DOHH2 (cell line): ENCODE data around the gene EXOSC2.

ENCODE experiments used
- H3F3A ChIP-seq: fragments of 200-600 bp; sonication (generic), shearing (Covaris generic); 2 replicates; pipeline ENCODE4 v1.6.0; 2016; ENCODE audit warnings: antibody characterized with exemption, mild to moderate bottlenecking; ENCODE audit not compliant: control insufficient read depth, insufficient read depth
- H3K27ac ChIP-seq: fragments of 200-600 bp; sonication (generic); 2 replicates; pipeline ENCODE4 v1.5.1; 2014; ENCODE audit warnings: low read depth, mild to moderate bottlenecking, low read length, moderate library complexity
- H3K27me3 ChIP-seq: fragments of 200-600 bp; sonication (generic); 2 replicates; pipeline ENCODE4 v1.6.1; 2014; ENCODE audit warnings: mild to moderate bottlenecking, low read length, mixed read lengths; ENCODE audit not compliant: control insufficient read depth
- H3K36me3 ChIP-seq: fragments of 200-600 bp; sonication (generic); 2 replicates; pipeline ENCODE4 v1.6.1; 2014; ENCODE audit warnings: mild to moderate bottlenecking, low read length, moderate library complexity, mixed read lengths; ENCODE audit not compliant: control insufficient read depth
- H3K4me1 ChIP-seq: fragments of 200-600 bp; sonication (generic); 2 replicates; pipeline ENCODE4 v1.6.1; 2014; ENCODE audit warnings: mild to moderate bottlenecking, low read length, mixed read lengths; ENCODE audit not compliant: control insufficient read depth
- H3K4me2 ChIP-seq: fragments of 200-600 bp; sonication (generic); 2 replicates; pipeline ENCODE4 v1.6.0; 2014; ENCODE audit warnings: mild to moderate bottlenecking, low read length, moderate library complexity
- H3K4me3 ChIP-seq: fragments of 200-600 bp; sonication (generic); 2 replicates; pipeline ENCODE4 v1.5.1; 2014; ENCODE audit warnings: mild to moderate bottlenecking, low read length, mixed read lengths
- H3K79me2 ChIP-seq: fragments of 200-600 bp; sonication (generic); 2 replicates; pipeline ENCODE4 v1.6.1; 2014; ENCODE audit warnings: mild to moderate bottlenecking, low read length, mixed read lengths; ENCODE audit not compliant: control insufficient read depth
- H3K9me2 ChIP-seq: fragments of 200-600 bp; sonication (generic); replicated peaks from 2 replicates; pipeline ENCODE4 v1.6.1; 2014; ENCODE audit warnings: mild to moderate bottlenecking, low read length, mixed read lengths; ENCODE audit not compliant: control insufficient read depth
- H3K9me3 ChIP-seq: fragments of 200-600 bp; sonication (generic); 2 replicates; pipeline ENCODE4 v1.6.1; 2014; ENCODE audit warnings: antibody characterized with exemption, low read length, mixed read lengths; ENCODE audit not compliant: control insufficient read depth, insufficient read depth
- H4K20me1 ChIP-seq: fragments of 200-600 bp; sonication (generic); 2 replicates; pipeline ENCODE4 v1.6.0; 2014; ENCODE audit warnings: low read depth, mild to moderate bottlenecking, antibody characterized with exemption, low read length, moderate library complexity; ENCODE audit not compliant: control insufficient read depth, insufficient read depth
- EZH2phosphoT487 ChIP-seq: fragments of 200-600 bp; sonication (generic); IDR thresholded peaks from 2 replicates; pipeline ENCODE4 v1.6.1; 2017; ENCODE audit warnings: borderline replicate concordance, mild to moderate bottlenecking, antibody characterized with exemption, low read length, moderate library complexity, mixed read lengths
- TF ChIP-seq, protein P1 (sequence below): fragments of 200-600 bp; sonication (generic); IDR thresholded peaks from one replicate; pipeline ENCODE4 v1.5.1; 2014; ENCODE audit warnings: antibody characterized with exemption, mild to moderate bottlenecking, low read depth, low read length; ENCODE audit not compliant: poor library complexity, severe bottlenecking

Gene EXOSC2

DNA sequence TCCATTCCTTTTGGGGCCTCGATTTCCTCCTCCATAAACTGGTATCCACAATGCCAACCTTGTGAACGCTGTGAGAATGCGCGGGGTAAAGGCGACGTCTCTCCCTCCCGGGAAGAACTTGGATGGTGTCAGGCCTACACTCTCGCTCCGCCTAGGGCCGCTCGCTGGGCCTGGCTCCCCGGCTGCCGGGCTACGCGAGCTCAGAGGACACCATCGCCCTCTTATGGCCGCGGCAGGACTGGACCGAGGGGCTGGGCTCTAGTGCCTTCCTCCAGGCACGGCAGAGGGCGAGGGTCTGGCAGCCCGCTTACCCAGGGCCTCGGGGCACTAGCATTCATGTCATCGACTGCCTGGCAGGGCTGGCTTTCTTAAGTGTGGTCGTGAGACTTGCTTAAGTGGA lies 1.3 kb upstream of the EXOSC2 start:
- TF ChIP-seq, protein P1, sequence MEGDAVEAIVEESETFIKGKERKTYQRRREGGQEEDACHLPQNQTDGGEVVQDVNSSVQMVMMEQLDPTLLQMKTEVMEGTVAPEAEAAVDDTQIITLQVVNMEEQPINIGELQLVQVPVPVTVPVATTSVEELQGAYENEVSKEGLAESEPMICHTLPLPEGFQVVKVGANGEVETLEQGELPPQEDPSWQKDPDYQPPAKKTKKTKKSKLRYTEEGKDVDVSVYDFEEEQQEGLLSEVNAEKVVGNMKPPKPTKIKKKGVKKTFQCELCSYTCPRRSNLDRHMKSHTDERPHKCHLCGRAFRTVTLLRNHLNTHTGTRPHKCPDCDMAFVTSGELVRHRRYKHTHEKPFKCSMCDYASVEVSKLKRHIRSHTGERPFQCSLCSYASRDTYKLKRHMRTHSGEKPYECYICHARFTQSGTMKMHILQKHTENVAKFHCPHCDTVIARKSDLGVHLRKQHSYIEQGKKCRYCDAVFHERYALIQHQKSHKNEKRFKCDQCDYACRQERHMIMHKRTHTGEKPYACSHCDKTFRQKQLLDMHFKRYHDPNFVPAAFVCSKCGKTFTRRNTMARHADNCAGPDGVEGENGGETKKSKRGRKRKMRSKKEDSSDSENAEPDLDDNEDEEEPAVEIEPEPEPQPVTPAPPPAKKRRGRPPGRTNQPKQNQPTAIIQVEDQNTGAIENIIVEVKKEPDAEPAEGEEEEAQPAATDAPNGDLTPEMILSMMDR, result peak; percentile 11
- no peak for TF ChIP-seq EZH2phosphoT487
- H3F3A ChIP-seq, result peaks cover 2% of the 10 kb centered on the region; the same call in 1 of the 2 replicates
- H3K27me3 ChIP-seq, result peaks cover 3% of the 10 kb centered on the region
- H3K27ac ChIP-seq, result no peak overlapping the region
- no peak overlapping the region for H3K4me3 ChIP-seq
- no peak overlapping the region for H3K4me2 ChIP-seq
- no peaks in the 10 kb centered on the region for H3K9me2 ChIP-seq
- H3K36me3 ChIP-seq, result peaks cover 34% of the 10 kb centered on the region
- peaks cover 6% of the 10 kb centered on the region; the same call in 1 of the 2 replicates for H3K9me3 ChIP-seq
- H4K20me1 ChIP-seq, result peaks cover 24% of the 10 kb centered on the region
- peaks cover 44% of the 10 kb centered on the region for H3K79me2 ChIP-seq
- H3K4me1 ChIP-seq, result peaks cover 33% of the 10 kb centered on the region

DNA sequence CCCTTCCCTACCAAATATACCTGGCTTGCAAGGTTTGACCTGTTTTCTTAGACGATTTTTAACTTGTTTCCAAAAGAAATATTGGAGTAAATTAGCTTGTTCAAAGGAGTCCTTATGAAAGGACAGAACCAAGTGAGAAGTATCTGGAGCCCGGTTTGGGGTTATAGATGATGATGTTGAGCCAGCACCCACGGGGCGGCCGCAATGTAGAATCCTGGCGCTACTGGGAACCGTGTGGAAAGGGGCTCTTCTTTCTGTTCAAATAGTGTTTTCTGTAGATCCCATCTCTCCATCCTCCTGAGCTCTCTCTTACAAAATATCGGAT lies 517 bp upstream of the EXOSC2 start:
- Histone ChIP-seq H3K36me3 (peaks cover 41% of the 10 kb centered on the region), H3K4me3 (peak overlapping the region; percentile 99), H3K27me3 (no peaks in the 10 kb centered on the region; the same call in 1 of the 2 replicates), H3K4me2 (peak overlapping the region; percentile 90), H3K27ac (no peak overlapping the region), H4K20me1 (peaks cover 26% of the 10 kb centered on the region), H3K4me1 (peaks cover 34% of the 10 kb centered on the region), H3K9me2 (no peaks in the 10 kb centered on the region), H3K79me2 (peaks cover 50% of the 10 kb centered on the region), H3F3A (peaks cover 3% of the 10 kb centered on the region; the same call in 1 of the 2 replicates), H3K9me3 (peaks cover 6% of the 10 kb centered on the region; the same call in 1 of the 2 replicates)
- TF ChIP-seq, protein P1, result no peak
- TF ChIP-seq EZH2phosphoT487, result no peak

DNA sequence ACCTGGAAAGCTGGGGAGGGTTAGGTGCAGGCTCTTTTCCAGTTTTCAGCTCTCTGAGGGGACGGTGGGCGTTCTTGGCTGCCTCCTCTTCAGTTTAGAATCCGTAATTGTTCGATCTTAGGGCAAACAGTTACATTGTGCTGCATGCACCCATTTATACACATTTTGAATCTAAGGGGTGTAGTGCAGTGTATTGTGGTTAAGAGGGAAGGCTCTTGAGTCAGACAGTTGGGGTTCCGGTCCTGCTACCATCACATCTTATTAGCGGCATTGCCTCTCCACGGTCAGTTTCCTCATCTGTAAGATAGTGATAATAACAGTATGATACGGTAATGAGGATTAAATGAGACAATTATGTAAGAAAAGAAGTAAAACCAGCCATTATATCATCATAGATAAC lies 625 bp downstream of the EXOSC2 start:
- H3K79me2 ChIP-seq, result peaks cover 62% of the 10 kb centered on the region
- peaks cover 41% of the 10 kb centered on the region for H3K4me1 ChIP-seq
- peaks cover 6% of the 10 kb centered on the region; the same call in 1 of the 2 replicates for H3K9me3 ChIP-seq
- no peak for TF ChIP-seq EZH2phosphoT487
- TF ChIP-seq, protein P1, result no peak
- no peaks in the 10 kb centered on the region for H3K27me3 ChIP-seq
- H3K4me2 ChIP-seq, result peak overlapping the region; percentile 90
- no peaks in the 10 kb centered on the region for H3K9me2 ChIP-seq
- peaks cover 53% of the 10 kb centered on the region for H3K36me3 ChIP-seq
- H3K27ac ChIP-seq, result peak overlapping the region; percentile 54
- peak overlapping the region; percentile 99 for H3K4me3 ChIP-seq
- H4K20me1 ChIP-seq, result peaks cover 27% of the 10 kb centered on the region
- peaks cover 8% of the 10 kb centered on the region for H3F3A ChIP-seq
